ENCODE measurements around the gene GSE1.
"Not testable (repeated sequence)": the region's sequence is repeated elsewhere in the genome, so short reads cannot be mapped to it uniquely, and the experiment has no call there.

GSE1 gene

DNA sequence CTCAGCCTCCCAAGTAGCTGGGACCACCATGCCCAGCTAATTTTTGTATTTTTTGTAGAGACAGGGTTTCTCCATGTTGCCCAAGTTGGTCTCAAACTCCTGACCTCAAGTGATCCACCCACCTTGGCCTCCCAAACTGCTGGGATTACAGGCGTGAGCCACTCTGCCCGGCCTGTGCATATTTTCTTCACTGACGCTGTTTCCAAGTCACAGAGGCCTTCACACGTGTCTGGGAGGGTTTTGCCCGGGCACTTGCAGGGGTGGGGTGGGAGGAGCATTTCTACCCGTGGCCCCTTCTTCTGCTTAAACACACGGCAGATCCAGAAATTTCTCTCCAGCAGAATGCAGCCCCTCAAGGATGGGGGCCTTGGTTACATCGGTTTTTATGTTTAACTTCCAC, 20.8 kb upstream of the GSE1 start:
- DNase-seq (ENCODE audit: low spot score) = not testable (repeated sequence)

GRCh38 chr16:85592700-85593493, 20.2 kb upstream of the GSE1 start:
- peak; percentile 61 for DNase-seq (ENCODE audit: low spot score)

- DNase-seq (ENCODE audit: low spot score) = no peak
These were observed 19.5 kb upstream of the GSE1 start for GRCh38 chr16:85593494-85594221.

- DNase-seq (ENCODE audit: low spot score) = no peak
These were observed 18.7 kb upstream of the GSE1 start for GRCh38 chr16:85594273-85594977.

- DNase-seq (ENCODE audit: low spot score) = no peak
These were observed 18.0 kb upstream of the GSE1 start for GRCh38 chr16:85594978-85595661.

DNA sequence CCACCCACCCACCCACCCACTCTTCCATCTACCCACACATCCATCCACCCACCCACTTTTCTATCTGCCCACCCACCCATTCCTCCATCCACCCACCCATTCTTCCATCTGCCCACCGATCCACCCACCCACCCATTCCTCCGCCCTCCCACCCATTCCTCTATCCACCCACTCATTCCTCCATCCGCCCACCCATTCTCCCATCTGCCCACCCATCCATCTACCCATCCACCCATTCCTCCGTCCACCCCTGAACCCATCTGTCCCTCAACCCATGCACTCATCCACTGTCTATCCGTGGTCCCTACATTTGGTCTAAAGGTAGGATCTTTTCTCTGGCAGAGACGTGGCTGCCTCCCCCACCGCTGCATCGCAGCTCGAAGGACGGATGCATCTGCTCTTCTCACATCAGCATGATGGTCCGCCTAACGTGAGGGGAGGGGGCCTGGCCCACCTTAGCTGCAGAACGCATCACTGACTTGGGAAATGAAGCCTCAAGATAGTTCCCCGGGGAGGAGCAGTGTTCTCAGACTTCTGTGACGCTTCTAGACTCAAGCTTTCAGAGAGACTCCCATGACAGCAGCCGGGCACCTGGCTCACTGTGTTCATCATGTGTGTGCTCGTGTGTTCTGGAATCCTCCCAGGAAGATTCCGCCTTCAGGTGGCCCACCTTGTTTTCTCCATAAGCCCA, 17.2 kb upstream of the GSE1 start:
- DNase-seq (ENCODE audit: low spot score) = no peak

GRCh38 chr16:85598141-85598540, 15.0 kb upstream of the GSE1 start:
- no peak for DNase-seq (ENCODE audit: low spot score)

- DNase-seq (ENCODE audit: low spot score) = no peak
These were observed 13.0 kb upstream of the GSE1 start for GRCh38 chr16:85600078-85600477.

- no peak for DNase-seq (ENCODE audit: low spot score)
These were observed 12.4 kb upstream of the GSE1 start for GRCh38 chr16:85600530-85601271.

DNA sequence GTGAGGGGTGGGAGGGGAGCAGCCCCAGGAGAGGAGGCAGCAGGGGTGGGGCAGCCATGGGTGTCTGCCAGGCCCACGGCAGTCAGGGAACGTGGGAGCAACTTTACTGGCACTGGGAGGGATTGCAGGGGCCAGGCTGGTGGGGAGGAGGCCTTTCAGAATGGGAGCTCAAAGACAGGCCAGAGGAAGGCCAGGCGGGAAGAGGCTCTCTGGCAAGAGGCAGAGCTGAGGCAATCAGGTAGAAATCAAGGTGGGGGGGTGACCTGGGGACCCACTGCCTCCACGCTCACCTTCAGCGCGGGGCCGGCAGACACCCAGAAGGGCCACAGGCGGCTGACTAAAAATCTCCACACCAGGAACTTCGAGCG, 11.9 kb upstream of the GSE1 start:
- DNase-seq (ENCODE audit: low spot score) = no peak

GRCh38 chr16:85601730-85602401, 11.3 kb upstream of the GSE1 start:
- no peak for DNase-seq (ENCODE audit: low spot score)

GRCh38 chr16:85602402-85603202, 10.5 kb upstream of the GSE1 start:
- no peak for DNase-seq (ENCODE audit: low spot score)

DNA sequence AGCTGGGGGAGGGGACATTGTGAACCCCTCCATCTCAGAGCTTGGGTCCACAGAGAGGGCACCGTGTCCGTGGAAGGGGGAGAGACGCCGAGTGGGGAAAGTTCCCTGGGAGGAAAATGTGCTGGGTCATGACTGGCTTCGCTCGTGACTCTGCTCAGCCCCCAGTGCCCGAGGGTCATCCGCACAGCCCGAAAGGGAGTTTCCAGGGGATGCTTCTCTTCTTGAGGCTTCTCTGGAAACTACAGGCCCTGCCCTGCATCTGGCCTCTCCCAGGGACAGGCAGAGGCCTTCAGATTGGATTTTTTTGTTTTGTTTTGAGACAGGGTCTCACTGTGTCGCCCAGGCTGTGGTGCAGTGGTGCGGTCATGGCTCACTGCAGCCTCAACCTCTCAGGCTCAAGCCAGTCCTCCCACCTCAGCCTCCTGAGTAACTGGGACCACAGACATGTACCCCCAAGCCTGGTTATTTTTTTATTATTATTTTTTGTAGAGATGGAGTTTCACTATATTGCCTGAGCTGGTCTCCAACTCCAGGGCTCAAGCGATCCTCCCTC, 9.8 kb upstream of the GSE1 start:
- no peak for DNase-seq (ENCODE audit: low spot score)

GRCh38 chr16:85604145-85604705, 8.9 kb upstream of the GSE1 start:
- DNase-seq (ENCODE audit: low spot score) = no peak

DNA sequence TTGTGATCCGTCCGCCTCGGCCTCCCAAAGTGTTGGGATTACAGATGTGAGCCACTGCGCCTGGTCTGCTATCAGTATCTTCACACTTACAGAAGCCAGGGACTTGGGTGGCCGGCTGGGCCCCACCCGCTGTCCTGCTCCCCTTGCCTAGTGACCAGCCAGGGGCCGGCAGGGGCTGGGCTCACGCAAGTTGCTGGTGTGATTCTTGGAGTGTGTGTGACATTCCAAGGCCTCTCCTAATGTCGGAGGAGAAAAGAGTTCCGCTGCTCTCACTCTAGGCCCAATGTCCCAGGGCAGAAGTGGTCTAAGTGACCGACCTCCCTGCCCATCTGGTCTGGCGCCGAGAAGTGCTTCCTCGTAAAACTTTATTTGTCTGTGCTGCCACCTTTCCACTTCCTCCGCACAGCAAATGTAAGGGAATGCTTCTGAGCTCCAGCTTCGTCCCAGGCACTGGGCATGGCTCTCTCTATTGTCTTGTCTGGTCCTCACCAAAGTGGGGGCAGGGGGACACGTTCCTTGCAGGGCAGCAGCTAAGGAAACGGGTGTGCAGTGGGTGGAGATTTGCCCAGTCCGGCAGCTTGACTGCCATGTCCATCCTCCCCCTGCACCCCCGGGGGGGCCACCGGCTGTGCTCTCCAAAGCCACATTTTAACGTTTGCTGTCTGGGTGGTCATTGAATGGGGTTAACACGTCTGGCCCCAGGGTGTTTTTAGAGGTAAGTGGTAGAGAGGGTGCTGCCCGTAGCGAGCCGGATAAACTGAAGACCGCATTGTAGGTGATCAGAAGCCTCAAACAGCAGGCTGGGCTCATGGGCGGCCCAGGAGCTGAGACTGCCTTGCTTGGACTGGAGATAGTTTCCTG, 7.8 kb upstream of the GSE1 start:
- DNase-seq (ENCODE audit: low spot score) = no peak

DNA sequence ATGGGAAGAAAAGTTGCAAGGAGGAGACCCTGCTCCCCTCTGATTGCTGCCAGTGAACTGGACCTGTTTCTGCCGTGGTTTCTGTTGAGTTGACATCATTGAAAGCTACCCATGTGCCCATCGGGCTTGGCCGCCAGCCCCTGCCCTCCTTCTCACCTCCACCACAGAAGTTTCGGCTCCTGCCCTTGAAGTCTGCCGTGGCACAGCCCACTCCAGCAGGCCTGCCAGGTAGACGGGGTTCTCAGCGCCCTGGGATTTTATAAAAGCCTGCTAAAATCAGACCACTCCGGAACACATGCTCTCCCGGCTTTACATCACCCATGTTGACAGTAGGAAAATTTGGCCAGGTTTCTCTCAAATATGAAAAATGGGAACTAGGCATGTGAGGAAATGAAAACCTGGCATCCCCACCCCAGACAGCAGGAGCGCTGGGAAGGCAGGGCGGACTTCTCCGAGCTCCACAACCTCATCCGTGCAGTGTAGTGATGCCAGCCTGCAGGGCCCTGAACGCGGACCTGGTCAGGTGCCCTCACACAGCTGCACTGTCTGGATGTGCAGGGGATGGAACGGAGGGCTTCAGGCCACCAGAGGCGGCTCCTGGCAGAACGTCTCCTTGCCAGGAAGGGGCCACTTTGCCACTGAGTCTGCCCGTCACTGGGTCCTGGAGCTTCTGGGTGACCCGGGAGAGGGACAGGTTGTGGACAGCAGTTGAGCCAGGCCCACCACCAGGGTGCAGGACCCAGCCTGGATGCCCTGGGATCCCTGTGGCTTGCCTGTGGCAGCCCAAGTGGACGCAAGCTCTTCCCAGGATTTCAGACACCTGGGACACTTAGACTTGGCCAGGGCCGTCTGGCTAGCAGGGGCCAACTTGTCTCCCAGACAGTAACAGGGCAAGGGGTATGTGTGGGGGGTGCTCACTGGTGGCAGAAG, 6.9 kb upstream of the GSE1 start:
- no peak for DNase-seq (ENCODE audit: low spot score)

DNA sequence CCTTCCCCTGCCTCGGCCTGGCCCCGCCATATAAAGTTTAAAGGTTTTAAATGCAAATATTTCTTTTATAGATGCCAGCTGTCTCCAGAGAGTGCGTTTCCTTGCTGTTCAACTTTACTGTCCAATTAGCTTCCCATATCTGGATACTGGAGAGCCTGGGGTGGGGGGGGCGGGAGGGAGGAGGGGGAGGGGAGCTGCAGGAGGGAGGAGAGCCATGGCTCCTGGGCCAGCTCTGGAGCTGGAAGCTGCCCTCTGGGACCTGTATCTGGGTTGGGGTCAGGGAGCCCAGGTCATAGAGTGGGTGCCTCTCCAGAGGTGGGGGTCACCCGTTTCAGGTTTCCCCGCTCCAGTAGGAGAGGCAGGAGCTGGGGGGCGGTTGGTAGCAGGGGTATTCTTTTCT, 6.2 kb upstream of the GSE1 start:
- DNase-seq (ENCODE audit: low spot score) = no peak

Data from AG08396 (cell line).